WTC11 (cell line): ENCODE results near the gene UBA3.

Source experiments
- CBFB ChIP-seq: sonication (generic); formaldehyde crosslinking; IDR thresholded peaks from 2 replicates; pipeline ENCODE4 v1.8.1; 2022; ENCODE audit warnings: mild to moderate bottlenecking, low read depth, missing genetic modification reagents
- CTCF ChIP-seq: fragments of 200-600 bp; IDR thresholded peaks from 2 replicates; pipeline ENCODE4 v1.8.0; 2022; ENCODE audit warnings: antibody characterized with exemption
- GTF2I ChIP-seq: fragments of 250-450 bp; sonication (Bioruptor Pico); conservative IDR thresholded peaks from 2 replicates; pipeline ENCODE4 v1.4.0; 2021; ENCODE audit warnings: mild to moderate bottlenecking
- IRF1 ChIP-seq: sonication (generic); formaldehyde crosslinking; IDR thresholded peaks from 2 replicates; pipeline ENCODE4 v1.8.0; 2023; ENCODE audit warnings: missing genetic modification reagents
- NR2C2 ChIP-seq: sonication (generic); formaldehyde crosslinking; IDR thresholded peaks from 2 replicates; pipeline ENCODE4 v1.8.0; 2022; ENCODE audit warnings: mild to moderate bottlenecking, missing genetic modification reagents
- ZNF121 ChIP-seq: sonication (generic); formaldehyde crosslinking; IDR thresholded peaks from 2 replicates; pipeline ENCODE4 v1.8.0; 2023; ENCODE audit warnings: missing genetic modification reagents
- ZNF138 ChIP-seq: sonication (generic); formaldehyde crosslinking; conservative IDR thresholded peaks from 2 replicates; pipeline ENCODE4 v1.8.1; 2022; ENCODE audit warnings: mild to moderate bottlenecking, moderate library complexity, missing genetic modification reagents
- ZNF416 ChIP-seq: fragments of 250-450 bp; sonication (Bioruptor Pico); IDR thresholded peaks from 2 replicates; pipeline ENCODE4 v1.9.0; 2021; ENCODE audit warnings: mild to moderate bottlenecking, inconsistent platforms
- TF ChIP-seq, protein P1 (sequence below): sonication (generic); formaldehyde crosslinking; IDR thresholded peaks from 2 replicates; pipeline ENCODE4 v1.8.0; 2022; ENCODE audit warnings: mild to moderate bottlenecking, missing genetic modification reagents
- TF ChIP-seq, protein P2 (sequence below): sonication (generic); formaldehyde crosslinking; conservative IDR thresholded peaks from 2 replicates; pipeline ENCODE4 v1.8.1; 2022; ENCODE audit warnings: mild to moderate bottlenecking, missing genetic modification reagents
- TF ChIP-seq, protein P3 (sequence below): sonication (generic); formaldehyde crosslinking; IDR thresholded peaks from 2 replicates; pipeline ENCODE4 v1.8.1; 2022; ENCODE audit warnings: missing genetic modification reagents, borderline replicate concordance
- TF ChIP-seq, protein P4 (sequence below): sonication (generic); formaldehyde crosslinking; IDR thresholded peaks from 2 replicates; pipeline ENCODE4 v1.8.1; 2023; ENCODE audit warnings: mild to moderate bottlenecking, missing genetic modification reagents, moderate library complexity

DNA sequence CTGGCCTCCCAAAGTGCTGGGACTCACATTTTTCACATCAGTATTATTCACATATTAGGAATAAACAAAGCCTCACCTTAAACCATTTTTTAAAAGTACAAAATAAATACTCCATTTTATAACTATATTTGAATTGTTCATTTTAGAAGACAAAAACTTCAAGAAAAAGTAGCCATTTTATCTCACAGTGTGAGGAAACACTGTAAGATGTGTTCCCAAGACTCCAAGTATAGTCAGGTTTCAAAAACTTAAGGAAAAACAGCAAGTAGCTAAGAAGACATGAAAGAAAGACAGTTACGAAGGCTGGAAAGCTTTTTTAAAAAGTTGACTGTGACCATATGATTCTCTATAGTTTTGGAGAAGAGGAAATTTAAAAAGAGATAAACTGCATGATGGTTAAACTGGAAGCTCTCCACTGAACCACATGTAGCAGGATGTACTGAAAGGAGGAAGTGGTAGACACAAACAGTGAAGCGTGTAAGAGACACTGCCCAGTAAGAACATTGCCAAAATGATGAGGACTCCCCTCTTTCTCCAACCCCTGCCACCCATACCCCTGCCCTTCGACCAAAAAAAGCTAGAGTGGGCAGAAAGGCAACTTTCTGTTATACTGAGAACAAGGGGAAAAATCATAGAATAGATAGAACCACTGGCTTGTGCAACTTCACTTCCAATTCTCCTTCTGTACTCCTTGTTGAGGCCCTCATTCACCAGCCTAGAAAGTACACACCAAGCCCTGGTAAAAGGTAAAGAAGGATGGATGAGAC lies 21.8 kb downstream of the UBA3 start:
- no peak for TF ChIP-seq ZNF121 (CRISPR knock-in tag)
- TF ChIP-seq ZNF138 (CRISPR knock-in tag) = no peak
- no peak for TF ChIP-seq IRF1 (CRISPR knock-in tag)
- TF ChIP-seq ZNF416 (CRISPR knock-in tag) = no peak
- no peak for TF ChIP-seq NR2C2 (CRISPR knock-in tag)
- TF ChIP-seq, protein P1, sequence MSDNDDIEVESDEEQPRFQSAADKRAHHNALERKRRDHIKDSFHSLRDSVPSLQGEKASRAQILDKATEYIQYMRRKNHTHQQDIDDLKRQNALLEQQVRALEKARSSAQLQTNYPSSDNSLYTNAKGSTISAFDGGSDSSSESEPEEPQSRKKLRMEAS (CRISPR knock-in tag) = no peak
- TF ChIP-seq, protein P2, sequence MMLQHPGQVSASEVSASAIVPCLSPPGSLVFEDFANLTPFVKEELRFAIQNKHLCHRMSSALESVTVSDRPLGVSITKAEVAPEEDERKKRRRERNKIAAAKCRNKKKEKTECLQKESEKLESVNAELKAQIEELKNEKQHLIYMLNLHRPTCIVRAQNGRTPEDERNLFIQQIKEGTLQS = no peak
- TF ChIP-seq CTCF = no peak
- TF ChIP-seq, protein P3, sequence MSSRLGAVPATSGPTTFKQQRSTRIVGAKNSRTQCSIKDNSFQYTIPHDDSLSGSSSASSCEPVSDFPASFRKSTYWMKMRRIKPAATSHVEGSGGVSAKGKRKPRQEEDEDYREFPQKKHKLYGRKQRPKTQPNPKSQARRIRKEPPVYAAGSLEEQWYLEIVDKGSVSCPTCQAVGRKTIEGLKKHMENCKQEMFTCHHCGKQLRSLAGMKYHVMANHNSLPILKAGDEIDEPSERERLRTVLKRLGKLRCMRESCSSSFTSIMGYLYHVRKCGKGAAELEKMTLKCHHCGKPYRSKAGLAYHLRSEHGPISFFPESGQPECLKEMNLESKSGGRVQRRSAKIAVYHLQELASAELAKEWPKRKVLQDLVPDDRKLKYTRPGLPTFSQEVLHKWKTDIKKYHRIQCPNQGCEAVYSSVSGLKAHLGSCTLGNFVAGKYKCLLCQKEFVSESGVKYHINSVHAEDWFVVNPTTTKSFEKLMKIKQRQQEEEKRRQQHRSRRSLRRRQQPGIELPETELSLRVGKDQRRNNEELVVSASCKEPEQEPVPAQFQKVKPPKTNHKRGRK (CRISPR knock-in tag) = no peak
- TF ChIP-seq, protein P4, sequence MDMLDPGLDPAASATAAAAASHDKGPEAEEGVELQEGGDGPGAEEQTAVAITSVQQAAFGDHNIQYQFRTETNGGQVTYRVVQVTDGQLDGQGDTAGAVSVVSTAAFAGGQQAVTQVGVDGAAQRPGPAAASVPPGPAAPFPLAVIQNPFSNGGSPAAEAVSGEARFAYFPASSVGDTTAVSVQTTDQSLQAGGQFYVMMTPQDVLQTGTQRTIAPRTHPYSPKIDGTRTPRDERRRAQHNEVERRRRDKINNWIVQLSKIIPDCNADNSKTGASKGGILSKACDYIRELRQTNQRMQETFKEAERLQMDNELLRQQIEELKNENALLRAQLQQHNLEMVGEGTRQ (CRISPR knock-in tag) = no peak
- no peak for TF ChIP-seq CBFB (CRISPR knock-in tag)
- TF ChIP-seq GTF2I (CRISPR knock-in tag) = no peak
